ENCODE data around the gene PLAC1. TPM values are rescaled to one million over a fixed set of nuclear protein-coding genes. Genes with fewer than 3 reads are reported as not detected.

Gene PLAC1
- total and polyA plus RNA-seq, 2 of the 13 experiments (the other 11 are each of a cell fraction or from before 2014, with no cell fraction given), result 0.40 to 2.7 TPM

DNA sequence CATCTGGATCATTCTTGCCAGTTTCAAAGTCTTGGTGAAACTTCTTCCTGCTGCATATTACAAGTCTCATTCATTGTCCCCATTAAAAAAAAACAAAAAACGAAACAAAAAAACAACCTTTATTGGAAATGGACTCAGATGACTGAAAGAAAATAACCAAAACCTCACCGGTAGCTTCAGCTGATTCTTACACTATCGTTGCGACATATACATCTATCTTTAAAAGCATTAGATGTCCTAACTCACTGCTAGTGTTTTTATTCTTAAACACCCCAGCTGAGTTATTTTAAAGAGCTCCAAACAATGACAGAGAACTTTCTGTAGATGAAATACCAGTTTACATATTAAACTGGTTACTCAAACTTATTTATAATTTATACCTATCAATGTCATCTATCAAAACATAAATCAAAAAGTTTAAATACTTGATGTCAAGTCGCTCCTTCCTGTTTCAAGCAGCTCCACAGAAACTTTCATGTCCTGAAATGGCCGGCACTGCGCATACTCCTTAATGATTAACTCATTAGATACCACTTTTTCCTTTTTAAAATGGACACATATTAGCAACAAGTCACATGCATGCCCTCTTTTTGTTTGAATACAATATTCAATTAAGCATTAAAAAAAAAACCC lies 111.1 kb downstream of the PLAC1 start (continued):
- TF ChIP-seq DPF2 (CRISPR knock-in tag; IDR thresholded peaks at IDR 0.05; ENCODE audit: borderline replicate concordance, low read depth) (no peak), SP140L (CRISPR knock-in tag; IDR thresholded peaks at IDR 0.05; ENCODE audit: borderline replicate concordance) (no peak), IRF1 (CRISPR knock-in tag; IDR thresholded peaks at IDR 0.05; ENCODE audit: low read depth) (no peak)

DNA sequence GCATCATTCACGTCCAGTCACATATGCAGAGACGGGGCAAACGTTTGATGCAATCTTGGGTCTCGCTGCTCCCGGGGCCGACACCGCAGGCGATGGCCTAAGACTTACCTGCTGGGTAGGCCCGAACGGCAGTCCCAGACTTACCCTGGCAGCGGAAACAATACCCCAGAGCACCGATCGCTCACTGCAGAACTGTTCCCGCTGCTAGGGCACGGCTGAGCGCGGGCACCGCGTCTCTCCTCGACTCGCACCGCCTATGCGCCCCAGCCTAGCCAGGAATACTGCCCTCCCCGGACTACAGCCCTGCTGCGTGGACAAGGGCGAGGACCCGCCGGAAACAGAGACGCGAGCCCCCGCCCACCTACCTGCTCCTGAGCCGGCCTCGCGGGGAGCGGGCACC lies 112.1 kb downstream of the PLAC1 start:
- no peaks in the 10 kb centered on the region for H3K9me3 ChIP-seq (ENCODE audit: low read length)
- no peak overlapping the region for H3K4me2 ChIP-seq (ENCODE audit: low read depth, low read length)
- 95% methylated on average over 10 of the region's 35 CpGs for WGBS (ENCODE audit: low lambda C conversion rate)
- H3K27ac ChIP-seq (ENCODE audit: extremely low read length, insufficient read depth, low read length), result no peak overlapping the region
- CTCF ChIA-PET (ENCODE audit: low intra/inter-chr PET ratio, low total read pairs), result no interaction called here
- H3K36me3 ChIP-seq (replicated peaks in 1 of 2; ENCODE audit: control insufficient read depth in 1 of 2, insufficient read depth in 2 of 2, low read length in 2 of 2), result no peaks in the 10 kb centered on the region
- DNase-seq (ENCODE audit: low spot score), result no peak
- in situ Hi-C loops (cut with HindIII; ENCODE audit: extremely low pct_ligation_motif_present, low pct_unique_long_range_greater_than_20kb) (no loop called here), intact Hi-C loops (cut with micrococcal nuclease; ENCODE audit: unreplicated experiment) (no loop called here)
- H2AFZ ChIP-seq (ENCODE audit: low read length), result no peak overlapping the region
- no peak for ATAC-seq
- peaks cover 0 to 13% of the 10 kb centered on the region in 2 experiments; a peak in 1 of 5 replicates for H3K27me3 ChIP-seq (ENCODE audit: control insufficient read depth in 1 of 2, insufficient read depth in 2 of 2, low read length in 2 of 2)
- H3K4me3 ChIP-seq (replicated peaks in 1 of 3; ENCODE audit: insufficient read depth in 1 of 3, low read depth in 2 of 3, low read length in 3 of 3), result no peak overlapping the region
- no peaks in the 10 kb centered on the region for H4K20me1 ChIP-seq (ENCODE audit: insufficient read depth, low read length)
- TF ChIP-seq PRMT3 (CRISPR knock-in tag; IDR thresholded peaks at IDR 0.05; ENCODE audit: borderline replicate concordance, low read depth) (no peak), NRL (CRISPR knock-in tag; IDR thresholded peaks at IDR 0.05; ENCODE audit: borderline replicate concordance) (no peak), ZNF766 (CRISPR knock-in tag; IDR thresholded peaks at IDR 0.05; ENCODE audit: borderline replicate concordance) (no peak), YY1 (IDR thresholded peaks at IDR 0.05; ENCODE audit: insufficient read depth, insufficient replicate concordance, low read depth, low read length) (no peak), ATF1 (CRISPR knock-in tag; IDR thresholded peaks at IDR 0.05) (no peak)
- TF ChIP-seq, protein P1, sequence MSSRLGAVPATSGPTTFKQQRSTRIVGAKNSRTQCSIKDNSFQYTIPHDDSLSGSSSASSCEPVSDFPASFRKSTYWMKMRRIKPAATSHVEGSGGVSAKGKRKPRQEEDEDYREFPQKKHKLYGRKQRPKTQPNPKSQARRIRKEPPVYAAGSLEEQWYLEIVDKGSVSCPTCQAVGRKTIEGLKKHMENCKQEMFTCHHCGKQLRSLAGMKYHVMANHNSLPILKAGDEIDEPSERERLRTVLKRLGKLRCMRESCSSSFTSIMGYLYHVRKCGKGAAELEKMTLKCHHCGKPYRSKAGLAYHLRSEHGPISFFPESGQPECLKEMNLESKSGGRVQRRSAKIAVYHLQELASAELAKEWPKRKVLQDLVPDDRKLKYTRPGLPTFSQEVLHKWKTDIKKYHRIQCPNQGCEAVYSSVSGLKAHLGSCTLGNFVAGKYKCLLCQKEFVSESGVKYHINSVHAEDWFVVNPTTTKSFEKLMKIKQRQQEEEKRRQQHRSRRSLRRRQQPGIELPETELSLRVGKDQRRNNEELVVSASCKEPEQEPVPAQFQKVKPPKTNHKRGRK (CRISPR knock-in tag; IDR thresholded peaks at IDR 0.05), result no peak
- BruUV-seq (replicated peaks), result no TSS peak
- H3K9ac ChIP-seq (ENCODE audit: insufficient read depth, low read depth, low read length), result no peak overlapping the region
- no peak for FAIRE-seq
- H3K4me1 ChIP-seq (ENCODE audit: insufficient read depth, low read length), result no peaks in the 10 kb centered on the region
- H3K79me2 ChIP-seq (ENCODE audit: insufficient read depth, low read length), result no peaks in the 10 kb centered on the region
- POLR2A ChIA-PET, result no interaction called here

Data from HepG2 (cell line).